Lung (tissue), 12 donors: ENCODE measurements around the gene KRT7. TPM values are rescaled to one million over a fixed set of nuclear protein-coding genes. Genes with fewer than 3 reads are reported as not detected.

ENCODE experiments used
- ATAC-seq: fragments of 200-7000 bp; cut with Tn5 transposase; one replicate; pipeline ENCODE4 v1.9.1; 2020; ENCODE audit warnings: moderate number of reproducible peaks; ENCODE audit not compliant: insufficient read depth, low FRiP score
- DNase-seq, 3 donors: peaks; one replicate each; pipeline ENCODE4 v3.0.0-alpha.2; 2013 to 2017
- H3K27ac ChIP-seq, 2 donors: one replicate each; pipeline ENCODE4 v1.5.1; 2013; ENCODE audit warnings: mild to moderate bottlenecking in 2 of 2, moderate library complexity in 2 of 2, control low read depth in 1 of 2, inconsistent platforms in 1 of 2, low read depth in 1 of 2, low read length in 1 of 2
- H3K27me3 ChIP-seq, 3 donors: one replicate each; pipeline ENCODE4 v1.5.1; 2013; ENCODE audit warnings: low read length in 2 of 3; ENCODE audit not compliant: control insufficient read depth in 3 of 3, insufficient read depth in 3 of 3
- H3K36me3 ChIP-seq, 4 donors: one replicate each; pipeline ENCODE4 v1.5.1; 2013; ENCODE audit warnings: low read length in 4 of 4, mild to moderate bottlenecking in 1 of 4, moderate library complexity in 1 of 4; ENCODE audit not compliant: control insufficient read depth in 4 of 4, insufficient read depth in 4 of 4
- H3K4me1 ChIP-seq, 5 donors: one replicate each; pipeline ENCODE4 v1.5.1; 2013; ENCODE audit warnings: low read length in 5 of 5, mild to moderate bottlenecking in 2 of 5, moderate library complexity in 1 of 5; ENCODE audit not compliant: control insufficient read depth in 5 of 5, insufficient read depth in 5 of 5
- H3K4me3 ChIP-seq: one replicate; pipeline ENCODE4 v1.5.1; 2013; ENCODE audit warnings: mild to moderate bottlenecking, control low read depth, moderate library complexity
- H3K9ac ChIP-seq, 2 donors: one replicate each; pipeline ENCODE4 v1.5.1; 2013; ENCODE audit warnings: low read length in 2 of 2, control low read depth in 1 of 2; ENCODE audit not compliant: insufficient read depth in 1 of 2
- H3K9me3 ChIP-seq, 4 donors: one replicate each; pipeline ENCODE4 v1.5.1; 2013; ENCODE audit warnings: low read length in 3 of 4, mild to moderate bottlenecking in 1 of 4, moderate library complexity in 1 of 4; ENCODE audit not compliant: control insufficient read depth in 4 of 4, insufficient read depth in 3 of 4
- WGBS, 2 donors: extraction: QIAGEN DNeasy Blood & Tissue Kit; methylation state at CpG; one replicate each; pipeline ENCODE4 v1.1.7; 2013; 5-methylcytosine and 5-hydroxymethylcytosine counted together
- polyA plus RNA-seq, 2 donors: library from polyadenylated mRNA; stranded (reverse); fragments of 200-250 nt; gene quantifications; one replicate each; pipeline ENCODE4 v1.2.1, GENCODE V29; 2013
- total RNA-seq, 2 donors: library from RNA; depleted of rRNA in 1 of 2; stranded (reverse); fragments of >200 nt in 1 of 2; gene quantifications; one replicate each; pipeline ENCODE4 v1.2.1, GENCODE V29; 2014 to 2021
- TF ChIP-seq, protein P1 (sequence below): IDR thresholded peaks from 2 replicates; pipeline ENCODE4 v1.5.1; 2012; ENCODE audit warnings: mild to moderate bottlenecking; ENCODE audit errors: control extremely low read depth, extremely low read depth
- donor health status: control.
- donor health status: control.
- donor health status: Bipolar disorder and iron deficiency.
- donor health status: healthy.
- donor health status: DM: yes; HTN: yes; CAD: no.

Gene KRT7
- total and polyA plus RNA-seq, 4 donors, result 33.6 to 1,415 (median 1,306) TPM

DNA sequence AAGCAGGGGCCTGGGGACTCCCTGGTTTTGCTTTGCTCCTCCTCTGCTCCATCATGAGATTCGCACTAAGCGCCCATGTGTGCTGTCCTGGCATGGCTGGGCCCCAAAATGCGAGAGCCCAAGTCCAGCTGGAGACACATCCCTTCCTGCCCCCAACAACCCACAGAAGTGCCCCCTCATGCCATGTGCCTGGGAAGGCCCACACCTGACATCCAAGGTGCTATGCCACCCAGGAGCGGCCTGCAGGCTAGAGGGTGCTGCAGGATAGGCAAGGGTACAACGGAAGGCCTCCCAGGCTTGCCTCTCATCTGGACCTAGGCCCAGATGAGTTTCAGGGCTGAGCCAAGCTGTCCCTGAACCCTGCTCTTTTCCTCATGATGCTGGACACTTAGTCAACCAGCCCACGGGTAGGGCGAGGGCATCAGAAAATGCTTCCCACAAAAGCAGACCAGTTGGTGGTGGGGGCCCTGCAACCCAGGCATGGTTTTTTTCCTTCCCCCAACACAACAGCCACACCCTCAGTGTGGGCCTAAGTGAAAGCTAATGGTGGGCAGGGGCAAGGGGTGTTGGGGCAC lies 28.0 kb upstream of the KRT7 start:
- TF ChIP-seq, protein P1, sequence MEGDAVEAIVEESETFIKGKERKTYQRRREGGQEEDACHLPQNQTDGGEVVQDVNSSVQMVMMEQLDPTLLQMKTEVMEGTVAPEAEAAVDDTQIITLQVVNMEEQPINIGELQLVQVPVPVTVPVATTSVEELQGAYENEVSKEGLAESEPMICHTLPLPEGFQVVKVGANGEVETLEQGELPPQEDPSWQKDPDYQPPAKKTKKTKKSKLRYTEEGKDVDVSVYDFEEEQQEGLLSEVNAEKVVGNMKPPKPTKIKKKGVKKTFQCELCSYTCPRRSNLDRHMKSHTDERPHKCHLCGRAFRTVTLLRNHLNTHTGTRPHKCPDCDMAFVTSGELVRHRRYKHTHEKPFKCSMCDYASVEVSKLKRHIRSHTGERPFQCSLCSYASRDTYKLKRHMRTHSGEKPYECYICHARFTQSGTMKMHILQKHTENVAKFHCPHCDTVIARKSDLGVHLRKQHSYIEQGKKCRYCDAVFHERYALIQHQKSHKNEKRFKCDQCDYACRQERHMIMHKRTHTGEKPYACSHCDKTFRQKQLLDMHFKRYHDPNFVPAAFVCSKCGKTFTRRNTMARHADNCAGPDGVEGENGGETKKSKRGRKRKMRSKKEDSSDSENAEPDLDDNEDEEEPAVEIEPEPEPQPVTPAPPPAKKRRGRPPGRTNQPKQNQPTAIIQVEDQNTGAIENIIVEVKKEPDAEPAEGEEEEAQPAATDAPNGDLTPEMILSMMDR, result no peak
- Histone ChIP-seq H3K27ac (no peak overlapping the region), H3K9me3 (no peaks in the 10 kb centered on the region), H3K9ac (no peak overlapping the region), H3K4me1 (peaks cover 0 to 6% (median 4%) of the 10 kb centered on the region in 5 donors), H3K36me3 (no peaks in the 10 kb centered on the region), H3K27me3 (peaks cover 0 to 8% (median 8%) of the 10 kb centered on the region in 3 donors), H3K4me3 (no peak overlapping the region)
- DNase-seq (peak in 1 of 3 donors; percentile 7), ATAC-seq (no peak)
- 90 to 95% methylated on average over 7 of the region's 7 CpGs for WGBS, 2 donors

DNA sequence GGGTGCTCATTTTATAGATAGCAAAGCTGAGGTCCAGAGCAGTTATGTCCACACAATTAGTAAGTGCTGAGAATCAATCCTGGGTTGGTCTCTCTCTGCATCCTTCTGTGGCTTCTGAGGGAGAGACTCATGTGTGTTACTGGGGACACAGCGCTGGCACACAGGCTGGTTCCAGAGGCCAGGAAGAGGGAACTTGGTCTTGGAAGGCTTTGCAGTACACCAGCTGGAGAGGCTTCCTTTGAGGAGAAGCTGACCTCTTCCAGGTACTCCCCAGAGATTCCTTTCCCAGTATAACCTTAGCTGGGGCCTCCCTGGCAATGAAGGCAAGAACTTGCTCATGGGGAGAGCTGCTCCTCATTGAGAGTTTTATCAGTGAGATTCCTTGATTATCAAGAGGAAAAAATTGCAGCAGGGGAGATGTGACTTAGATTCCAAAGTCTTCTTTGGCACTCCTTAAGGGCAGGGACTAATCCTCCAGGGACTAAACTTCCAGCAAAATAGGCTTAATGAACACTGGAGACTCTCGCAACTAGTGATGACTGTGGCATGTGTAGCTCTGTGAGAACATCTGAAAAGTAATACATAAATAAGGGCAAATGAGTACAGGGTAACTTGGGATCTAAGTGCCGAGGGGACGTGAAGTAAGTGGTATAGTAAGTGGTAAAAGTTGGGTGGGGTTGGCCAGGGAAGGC lies 27.3 kb upstream of the KRT7 start:
- Histone ChIP-seq H3K27me3 (peaks cover 0 to 10% (median 8%) of the 10 kb centered on the region in 3 donors), H3K27ac (no peak overlapping the region), H3K4me3 (no peak overlapping the region), H3K9me3 (no peaks in the 10 kb centered on the region), H3K4me1 (peaks cover 0 to 6% (median 4%) of the 10 kb centered on the region in 5 donors), H3K36me3 (no peaks in the 10 kb centered on the region), H3K9ac (no peak overlapping the region)
- TF ChIP-seq, protein P1, result no peak
- DNase-seq, result peak in 1 of 3 donors; percentile 1
- WGBS, 2 donors, result 96 to 98% methylated on average over 4 of the region's 4 CpGs
- ATAC-seq, result no peak

DNA sequence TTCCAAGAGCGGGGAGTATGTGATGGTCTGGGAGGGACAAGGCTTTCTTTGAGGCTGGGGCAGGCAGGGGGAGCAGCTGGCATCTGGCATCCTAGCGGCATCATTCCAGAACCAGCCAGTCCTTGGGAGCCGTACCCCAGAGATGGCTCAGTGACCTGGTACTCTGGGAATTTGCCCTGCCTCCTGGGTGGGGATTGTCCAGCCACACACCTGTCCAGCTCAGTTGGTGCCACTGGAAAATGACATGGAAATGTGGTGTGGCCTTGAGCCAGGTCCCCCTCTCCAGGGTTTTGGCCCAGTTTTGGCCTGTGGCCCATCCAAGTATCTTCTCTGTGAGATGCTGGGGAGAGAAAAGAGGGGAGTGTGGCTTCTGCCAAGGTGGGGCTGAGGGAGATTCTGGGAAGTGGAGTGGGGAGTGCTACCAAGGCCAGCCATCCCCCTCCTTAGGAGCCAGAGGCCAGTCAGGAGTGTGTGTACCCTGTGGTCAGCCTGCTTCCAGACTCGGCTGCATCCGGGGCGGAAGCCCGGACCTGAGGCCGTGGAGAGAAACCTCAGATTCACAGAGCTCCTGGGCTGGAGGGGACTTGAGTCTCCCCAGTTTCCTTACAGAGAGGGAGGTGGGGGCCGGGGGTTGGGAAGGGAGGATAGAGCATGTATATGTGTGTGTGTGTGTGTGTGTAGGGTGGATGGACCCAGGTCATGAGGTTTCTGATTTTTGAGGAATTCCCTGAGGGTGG lies 26.6 kb upstream of the KRT7 start:
- Histone ChIP-seq H3K4me1 (peaks cover 0 to 6% (median 4%) of the 10 kb centered on the region in 5 donors), H3K4me3 (no peak overlapping the region), H3K9ac (no peak overlapping the region), H3K36me3 (no peaks in the 10 kb centered on the region), H3K9me3 (no peaks in the 10 kb centered on the region), H3K27me3 (peaks cover 0 to 10% (median 8%) of the 10 kb centered on the region in 3 donors), H3K27ac (no peak overlapping the region)
- DNase-seq (peak in 1 of 3 donors; percentile 8), ATAC-seq (no peak)
- TF ChIP-seq, protein P1, result no peak
- 93 to 94% methylated on average over 9 of the region's 9 CpGs for WGBS, 2 donors
